HL-60 (cell line): Measurements from ENCODE around the gene EGLN3.

Source experiments
- POLR2AphosphoS5 ChIP-seq: IDR thresholded peaks from 2 replicates; pipeline ENCODE4 v1.6.1; 2012; ENCODE audit warnings: low read depth
- SPI1 ChIP-seq: IDR thresholded peaks from 2 replicates; pipeline ENCODE4 v1.6.1; 2012; ENCODE audit warnings: low read depth, mild to moderate bottlenecking, borderline replicate concordance
- TF ChIP-seq, protein P1 (sequence below): IDR thresholded peaks from one replicate; pipeline ENCODE4 v1.5.1; 2011; ENCODE audit warnings: low read length, control low read depth, inconsistent platforms; ENCODE audit not compliant: insufficient read depth
- TF ChIP-seq, protein P2 (sequence below): IDR thresholded peaks from 2 replicates; pipeline ENCODE4 v1.6.1; 2012; ENCODE audit warnings: low read depth; ENCODE audit not compliant: insufficient replicate concordance

GRCh38 chr14:33930439-33930838 lies 20.4 kb downstream of the EGLN3 start:
- TF ChIP-seq, protein P1, sequence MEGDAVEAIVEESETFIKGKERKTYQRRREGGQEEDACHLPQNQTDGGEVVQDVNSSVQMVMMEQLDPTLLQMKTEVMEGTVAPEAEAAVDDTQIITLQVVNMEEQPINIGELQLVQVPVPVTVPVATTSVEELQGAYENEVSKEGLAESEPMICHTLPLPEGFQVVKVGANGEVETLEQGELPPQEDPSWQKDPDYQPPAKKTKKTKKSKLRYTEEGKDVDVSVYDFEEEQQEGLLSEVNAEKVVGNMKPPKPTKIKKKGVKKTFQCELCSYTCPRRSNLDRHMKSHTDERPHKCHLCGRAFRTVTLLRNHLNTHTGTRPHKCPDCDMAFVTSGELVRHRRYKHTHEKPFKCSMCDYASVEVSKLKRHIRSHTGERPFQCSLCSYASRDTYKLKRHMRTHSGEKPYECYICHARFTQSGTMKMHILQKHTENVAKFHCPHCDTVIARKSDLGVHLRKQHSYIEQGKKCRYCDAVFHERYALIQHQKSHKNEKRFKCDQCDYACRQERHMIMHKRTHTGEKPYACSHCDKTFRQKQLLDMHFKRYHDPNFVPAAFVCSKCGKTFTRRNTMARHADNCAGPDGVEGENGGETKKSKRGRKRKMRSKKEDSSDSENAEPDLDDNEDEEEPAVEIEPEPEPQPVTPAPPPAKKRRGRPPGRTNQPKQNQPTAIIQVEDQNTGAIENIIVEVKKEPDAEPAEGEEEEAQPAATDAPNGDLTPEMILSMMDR = no peak
- TF ChIP-seq, protein P2, sequence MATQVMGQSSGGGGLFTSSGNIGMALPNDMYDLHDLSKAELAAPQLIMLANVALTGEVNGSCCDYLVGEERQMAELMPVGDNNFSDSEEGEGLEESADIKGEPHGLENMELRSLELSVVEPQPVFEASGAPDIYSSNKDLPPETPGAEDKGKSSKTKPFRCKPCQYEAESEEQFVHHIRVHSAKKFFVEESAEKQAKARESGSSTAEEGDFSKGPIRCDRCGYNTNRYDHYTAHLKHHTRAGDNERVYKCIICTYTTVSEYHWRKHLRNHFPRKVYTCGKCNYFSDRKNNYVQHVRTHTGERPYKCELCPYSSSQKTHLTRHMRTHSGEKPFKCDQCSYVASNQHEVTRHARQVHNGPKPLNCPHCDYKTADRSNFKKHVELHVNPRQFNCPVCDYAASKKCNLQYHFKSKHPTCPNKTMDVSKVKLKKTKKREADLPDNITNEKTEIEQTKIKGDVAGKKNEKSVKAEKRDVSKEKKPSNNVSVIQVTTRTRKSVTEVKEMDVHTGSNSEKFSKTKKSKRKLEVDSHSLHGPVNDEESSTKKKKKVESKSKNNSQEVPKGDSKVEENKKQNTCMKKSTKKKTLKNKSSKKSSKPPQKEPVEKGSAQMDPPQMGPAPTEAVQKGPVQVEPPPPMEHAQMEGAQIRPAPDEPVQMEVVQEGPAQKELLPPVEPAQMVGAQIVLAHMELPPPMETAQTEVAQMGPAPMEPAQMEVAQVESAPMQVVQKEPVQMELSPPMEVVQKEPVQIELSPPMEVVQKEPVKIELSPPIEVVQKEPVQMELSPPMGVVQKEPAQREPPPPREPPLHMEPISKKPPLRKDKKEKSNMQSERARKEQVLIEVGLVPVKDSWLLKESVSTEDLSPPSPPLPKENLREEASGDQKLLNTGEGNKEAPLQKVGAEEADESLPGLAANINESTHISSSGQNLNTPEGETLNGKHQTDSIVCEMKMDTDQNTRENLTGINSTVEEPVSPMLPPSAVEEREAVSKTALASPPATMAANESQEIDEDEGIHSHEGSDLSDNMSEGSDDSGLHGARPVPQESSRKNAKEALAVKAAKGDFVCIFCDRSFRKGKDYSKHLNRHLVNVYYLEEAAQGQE = no peak
- no peak for TF ChIP-seq POLR2AphosphoS5
- no peak for TF ChIP-seq SPI1
